DOHH2 (cell line): ENCODE results near the gene DCLK1.

Source experiments
- H3F3A ChIP-seq: fragments of 200-600 bp; sonication (generic), shearing (Covaris generic); 2 replicates; pipeline ENCODE4 v1.6.0; 2016; ENCODE audit warnings: antibody characterized with exemption, mild to moderate bottlenecking; ENCODE audit not compliant: control insufficient read depth, insufficient read depth
- H3K27ac ChIP-seq: fragments of 200-600 bp; sonication (generic); 2 replicates; pipeline ENCODE4 v1.5.1; 2014; ENCODE audit warnings: low read depth, mild to moderate bottlenecking, low read length, moderate library complexity
- H3K27me3 ChIP-seq: fragments of 200-600 bp; sonication (generic); 2 replicates; pipeline ENCODE4 v1.6.1; 2014; ENCODE audit warnings: mild to moderate bottlenecking, low read length, mixed read lengths; ENCODE audit not compliant: control insufficient read depth
- H3K36me3 ChIP-seq: fragments of 200-600 bp; sonication (generic); 2 replicates; pipeline ENCODE4 v1.6.1; 2014; ENCODE audit warnings: mild to moderate bottlenecking, low read length, moderate library complexity, mixed read lengths; ENCODE audit not compliant: control insufficient read depth
- H3K4me1 ChIP-seq: fragments of 200-600 bp; sonication (generic); 2 replicates; pipeline ENCODE4 v1.6.1; 2014; ENCODE audit warnings: mild to moderate bottlenecking, low read length, mixed read lengths; ENCODE audit not compliant: control insufficient read depth
- H3K4me2 ChIP-seq: fragments of 200-600 bp; sonication (generic); 2 replicates; pipeline ENCODE4 v1.6.0; 2014; ENCODE audit warnings: mild to moderate bottlenecking, low read length, moderate library complexity
- H3K4me3 ChIP-seq: fragments of 200-600 bp; sonication (generic); 2 replicates; pipeline ENCODE4 v1.5.1; 2014; ENCODE audit warnings: mild to moderate bottlenecking, low read length, mixed read lengths
- H3K79me2 ChIP-seq: fragments of 200-600 bp; sonication (generic); 2 replicates; pipeline ENCODE4 v1.6.1; 2014; ENCODE audit warnings: mild to moderate bottlenecking, low read length, mixed read lengths; ENCODE audit not compliant: control insufficient read depth
- H3K9me2 ChIP-seq: fragments of 200-600 bp; sonication (generic); replicated peaks from 2 replicates; pipeline ENCODE4 v1.6.1; 2014; ENCODE audit warnings: mild to moderate bottlenecking, low read length, mixed read lengths; ENCODE audit not compliant: control insufficient read depth
- H3K9me3 ChIP-seq: fragments of 200-600 bp; sonication (generic); 2 replicates; pipeline ENCODE4 v1.6.1; 2014; ENCODE audit warnings: antibody characterized with exemption, low read length, mixed read lengths; ENCODE audit not compliant: control insufficient read depth, insufficient read depth
- H4K20me1 ChIP-seq: fragments of 200-600 bp; sonication (generic); 2 replicates; pipeline ENCODE4 v1.6.0; 2014; ENCODE audit warnings: low read depth, mild to moderate bottlenecking, antibody characterized with exemption, low read length, moderate library complexity; ENCODE audit not compliant: control insufficient read depth, insufficient read depth
- EZH2phosphoT487 ChIP-seq: fragments of 200-600 bp; sonication (generic); IDR thresholded peaks from 2 replicates; pipeline ENCODE4 v1.6.1; 2017; ENCODE audit warnings: borderline replicate concordance, mild to moderate bottlenecking, antibody characterized with exemption, low read length, moderate library complexity, mixed read lengths
- TF ChIP-seq, protein P1 (sequence below): fragments of 200-600 bp; sonication (generic); IDR thresholded peaks from one replicate; pipeline ENCODE4 v1.5.1; 2014; ENCODE audit warnings: antibody characterized with exemption, mild to moderate bottlenecking, low read depth, low read length; ENCODE audit not compliant: poor library complexity, severe bottlenecking

The DCLK1 gene

DNA sequence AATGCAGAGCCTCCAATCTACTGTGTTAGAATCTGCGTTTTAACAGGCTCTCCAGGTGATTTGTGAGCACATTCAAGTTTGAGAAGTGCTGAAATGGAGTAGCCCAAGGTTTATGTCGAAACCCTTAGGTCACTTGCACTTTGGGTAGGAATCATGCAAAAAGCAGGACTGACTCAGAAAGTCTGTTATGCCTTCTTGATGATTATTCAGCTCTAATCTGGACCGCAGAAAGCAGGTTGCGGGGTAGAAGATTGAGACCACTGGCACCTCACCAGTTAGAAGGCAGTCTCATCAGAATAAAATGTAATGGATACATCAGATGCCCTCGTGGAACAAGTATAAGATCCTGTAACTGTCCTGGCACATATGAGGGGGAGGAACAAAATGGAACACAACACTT, 326.3 kb downstream of the DCLK1 start:
- H3K9me3 ChIP-seq = no peaks in the 10 kb centered on the region
- no peak overlapping the region for H3K4me2 ChIP-seq
- no peaks in the 10 kb centered on the region for H3K4me1 ChIP-seq
- no peak overlapping the region for H3K27ac ChIP-seq
- H3K4me3 ChIP-seq = no peak overlapping the region
- H4K20me1 ChIP-seq = no peaks in the 10 kb centered on the region
- TF ChIP-seq, protein P1, sequence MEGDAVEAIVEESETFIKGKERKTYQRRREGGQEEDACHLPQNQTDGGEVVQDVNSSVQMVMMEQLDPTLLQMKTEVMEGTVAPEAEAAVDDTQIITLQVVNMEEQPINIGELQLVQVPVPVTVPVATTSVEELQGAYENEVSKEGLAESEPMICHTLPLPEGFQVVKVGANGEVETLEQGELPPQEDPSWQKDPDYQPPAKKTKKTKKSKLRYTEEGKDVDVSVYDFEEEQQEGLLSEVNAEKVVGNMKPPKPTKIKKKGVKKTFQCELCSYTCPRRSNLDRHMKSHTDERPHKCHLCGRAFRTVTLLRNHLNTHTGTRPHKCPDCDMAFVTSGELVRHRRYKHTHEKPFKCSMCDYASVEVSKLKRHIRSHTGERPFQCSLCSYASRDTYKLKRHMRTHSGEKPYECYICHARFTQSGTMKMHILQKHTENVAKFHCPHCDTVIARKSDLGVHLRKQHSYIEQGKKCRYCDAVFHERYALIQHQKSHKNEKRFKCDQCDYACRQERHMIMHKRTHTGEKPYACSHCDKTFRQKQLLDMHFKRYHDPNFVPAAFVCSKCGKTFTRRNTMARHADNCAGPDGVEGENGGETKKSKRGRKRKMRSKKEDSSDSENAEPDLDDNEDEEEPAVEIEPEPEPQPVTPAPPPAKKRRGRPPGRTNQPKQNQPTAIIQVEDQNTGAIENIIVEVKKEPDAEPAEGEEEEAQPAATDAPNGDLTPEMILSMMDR = no peak
- no peak for TF ChIP-seq EZH2phosphoT487
- no peaks in the 10 kb centered on the region for H3K9me2 ChIP-seq
- no peaks in the 10 kb centered on the region for H3K79me2 ChIP-seq
- H3F3A ChIP-seq = no peaks in the 10 kb centered on the region
- no peaks in the 10 kb centered on the region for H3K27me3 ChIP-seq
- H3K36me3 ChIP-seq = no peaks in the 10 kb centered on the region

DNA sequence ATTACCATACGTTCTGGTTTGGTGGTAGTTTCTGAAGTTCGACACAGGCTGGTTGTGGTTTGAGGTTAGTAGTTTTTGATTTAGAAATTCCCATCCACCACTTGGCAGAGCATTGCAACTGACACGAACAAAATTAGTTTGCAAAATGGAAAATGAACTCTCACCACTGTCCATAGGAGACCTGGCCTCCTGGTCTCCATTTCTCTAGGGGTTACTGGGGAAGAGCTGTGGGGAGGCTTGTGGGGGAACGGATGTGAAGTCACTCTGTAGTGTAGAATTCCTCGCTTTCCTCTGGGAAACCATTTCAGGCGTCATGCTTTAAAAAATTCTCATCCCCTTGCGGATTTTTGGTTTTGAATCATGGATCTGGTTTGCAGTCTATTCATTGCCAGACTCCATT, 333.2 kb downstream of the DCLK1 start:
- H4K20me1 ChIP-seq = no peaks in the 10 kb centered on the region
- no peaks in the 10 kb centered on the region for H3K9me2 ChIP-seq
- H3K4me1 ChIP-seq = no peaks in the 10 kb centered on the region
- H3K36me3 ChIP-seq = no peaks in the 10 kb centered on the region
- TF ChIP-seq, protein P1 = no peak
- no peak for TF ChIP-seq EZH2phosphoT487
- H3K4me2 ChIP-seq = no peak overlapping the region
- H3K4me3 ChIP-seq = no peak overlapping the region
- H3K27ac ChIP-seq = no peak overlapping the region
- H3K79me2 ChIP-seq = no peaks in the 10 kb centered on the region
- H3F3A ChIP-seq = no peaks in the 10 kb centered on the region
- H3K9me3 ChIP-seq = no peaks in the 10 kb centered on the region
- H3K27me3 ChIP-seq = no peaks in the 10 kb centered on the region

DNA sequence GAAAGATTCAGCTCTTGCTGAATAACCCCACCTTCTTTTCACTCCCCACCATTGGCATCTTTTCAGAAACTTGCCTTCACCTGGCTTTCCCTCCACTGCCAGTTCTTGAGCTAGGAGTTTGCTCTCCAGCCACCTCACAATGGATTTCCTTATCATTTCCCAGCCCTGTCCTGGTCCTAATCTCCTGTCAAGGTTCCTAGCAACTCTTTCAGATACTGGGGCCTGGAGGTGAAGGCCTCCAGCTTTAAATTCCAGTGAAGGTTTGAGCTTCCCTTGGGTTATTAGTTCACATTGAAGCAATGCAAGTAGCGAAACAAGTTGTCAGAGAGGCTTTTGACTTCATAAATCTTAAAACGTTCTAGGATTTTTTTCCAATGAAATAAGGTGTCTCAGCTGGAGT, 333.9 kb downstream of the DCLK1 start:
- Histone ChIP-seq H3K4me3 (no peak overlapping the region), H4K20me1 (no peaks in the 10 kb centered on the region), H3K27ac (no peak overlapping the region), H3K4me2 (no peak overlapping the region), H3K79me2 (no peaks in the 10 kb centered on the region), H3F3A (no peaks in the 10 kb centered on the region), H3K4me1 (no peaks in the 10 kb centered on the region), H3K9me3 (no peaks in the 10 kb centered on the region), H3K36me3 (no peaks in the 10 kb centered on the region), H3K9me2 (no peaks in the 10 kb centered on the region), H3K27me3 (no peaks in the 10 kb centered on the region)
- TF ChIP-seq, protein P1 = no peak
- TF ChIP-seq EZH2phosphoT487 = no peak

DNA sequence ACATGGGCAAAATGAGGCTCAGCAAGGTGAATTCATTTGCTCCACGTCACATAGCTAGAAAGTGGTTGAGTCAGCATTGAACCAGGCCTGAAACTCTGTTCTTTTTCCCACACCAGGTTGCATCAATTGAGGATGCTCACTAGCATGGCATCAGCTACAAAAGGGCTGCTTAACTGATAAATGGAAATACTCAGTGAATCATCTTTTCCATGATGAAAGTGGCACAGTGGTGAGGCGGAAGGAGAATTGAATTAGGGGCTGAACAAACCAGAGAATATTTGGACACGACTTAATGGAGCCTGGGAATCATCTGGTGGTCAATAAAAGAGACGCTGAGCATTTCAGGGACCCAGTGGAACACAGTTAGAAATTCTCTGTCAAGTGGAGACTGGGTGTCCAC, 334.6 kb downstream of the DCLK1 start:
- Histone ChIP-seq H3K9me2 (no peaks in the 10 kb centered on the region), H3K36me3 (no peaks in the 10 kb centered on the region), H3K4me3 (no peak overlapping the region), H3K27ac (no peak overlapping the region), H3F3A (no peaks in the 10 kb centered on the region), H3K27me3 (no peaks in the 10 kb centered on the region), H3K4me1 (no peaks in the 10 kb centered on the region), H3K79me2 (no peaks in the 10 kb centered on the region), H4K20me1 (no peaks in the 10 kb centered on the region), H3K9me3 (no peaks in the 10 kb centered on the region), H3K4me2 (no peak overlapping the region)
- TF ChIP-seq, protein P1 = no peak
- TF ChIP-seq EZH2phosphoT487 = no peak
